Measurements from ENCODE around the gene FKBP5. TPM values are rescaled to one million over a fixed set of nuclear protein-coding genes. Genes with fewer than 3 reads are reported as not detected.

Gene FKBP5
- total RNA-seq, 1 donor from 2014 or later = 142 TPM

DNA sequence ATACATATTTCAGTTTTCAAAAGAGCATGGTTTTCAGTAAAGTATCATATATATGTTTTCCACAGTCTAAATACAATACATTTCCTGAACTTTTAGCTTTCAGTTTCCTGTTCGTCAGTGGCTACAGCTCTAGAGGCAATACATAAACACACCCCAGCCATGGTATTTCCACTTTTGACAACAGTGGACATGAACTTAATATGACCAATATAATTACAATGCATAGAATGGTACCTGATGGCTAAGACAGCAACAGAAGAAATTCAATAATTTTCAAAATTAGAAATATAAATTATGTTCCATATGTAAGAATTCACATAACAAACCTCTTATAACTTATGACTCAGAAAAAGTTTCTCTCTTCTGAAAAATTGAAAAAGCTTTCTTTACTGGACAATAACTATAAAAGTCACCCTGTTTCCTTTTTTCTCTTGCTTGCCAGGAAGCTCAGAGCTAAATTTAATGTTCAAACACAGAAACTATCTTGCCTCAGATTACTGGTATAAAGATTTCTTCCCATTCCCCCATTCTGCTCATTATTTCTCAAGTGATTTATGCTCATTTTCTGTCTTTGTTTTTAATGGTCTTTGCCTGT lies 19.2 kb downstream of the FKBP5 start:
- Histone ChIP-seq H3K4me1 (peaks cover 47% of the 10 kb centered on the region), H3K36me3 (peaks cover 38% of the 10 kb centered on the region), H3K9me3 (no peaks in the 10 kb centered on the region), H3K4me3 (no peak overlapping the region), H3K27ac (no peak overlapping the region), H3K27me3 (no peaks in the 10 kb centered on the region)
- TF ChIP-seq, protein P1, sequence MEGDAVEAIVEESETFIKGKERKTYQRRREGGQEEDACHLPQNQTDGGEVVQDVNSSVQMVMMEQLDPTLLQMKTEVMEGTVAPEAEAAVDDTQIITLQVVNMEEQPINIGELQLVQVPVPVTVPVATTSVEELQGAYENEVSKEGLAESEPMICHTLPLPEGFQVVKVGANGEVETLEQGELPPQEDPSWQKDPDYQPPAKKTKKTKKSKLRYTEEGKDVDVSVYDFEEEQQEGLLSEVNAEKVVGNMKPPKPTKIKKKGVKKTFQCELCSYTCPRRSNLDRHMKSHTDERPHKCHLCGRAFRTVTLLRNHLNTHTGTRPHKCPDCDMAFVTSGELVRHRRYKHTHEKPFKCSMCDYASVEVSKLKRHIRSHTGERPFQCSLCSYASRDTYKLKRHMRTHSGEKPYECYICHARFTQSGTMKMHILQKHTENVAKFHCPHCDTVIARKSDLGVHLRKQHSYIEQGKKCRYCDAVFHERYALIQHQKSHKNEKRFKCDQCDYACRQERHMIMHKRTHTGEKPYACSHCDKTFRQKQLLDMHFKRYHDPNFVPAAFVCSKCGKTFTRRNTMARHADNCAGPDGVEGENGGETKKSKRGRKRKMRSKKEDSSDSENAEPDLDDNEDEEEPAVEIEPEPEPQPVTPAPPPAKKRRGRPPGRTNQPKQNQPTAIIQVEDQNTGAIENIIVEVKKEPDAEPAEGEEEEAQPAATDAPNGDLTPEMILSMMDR (IDR thresholded peaks at IDR 0.05) = no peak
- no peak for ATAC-seq
- no peak for DNase-seq
- intact Hi-C loops (cut with DNase I) = loop anchor here (10.0 kb wide), 1 partner anchor 85 kb away; no protein-coding TSS in a partner anchor

DNA sequence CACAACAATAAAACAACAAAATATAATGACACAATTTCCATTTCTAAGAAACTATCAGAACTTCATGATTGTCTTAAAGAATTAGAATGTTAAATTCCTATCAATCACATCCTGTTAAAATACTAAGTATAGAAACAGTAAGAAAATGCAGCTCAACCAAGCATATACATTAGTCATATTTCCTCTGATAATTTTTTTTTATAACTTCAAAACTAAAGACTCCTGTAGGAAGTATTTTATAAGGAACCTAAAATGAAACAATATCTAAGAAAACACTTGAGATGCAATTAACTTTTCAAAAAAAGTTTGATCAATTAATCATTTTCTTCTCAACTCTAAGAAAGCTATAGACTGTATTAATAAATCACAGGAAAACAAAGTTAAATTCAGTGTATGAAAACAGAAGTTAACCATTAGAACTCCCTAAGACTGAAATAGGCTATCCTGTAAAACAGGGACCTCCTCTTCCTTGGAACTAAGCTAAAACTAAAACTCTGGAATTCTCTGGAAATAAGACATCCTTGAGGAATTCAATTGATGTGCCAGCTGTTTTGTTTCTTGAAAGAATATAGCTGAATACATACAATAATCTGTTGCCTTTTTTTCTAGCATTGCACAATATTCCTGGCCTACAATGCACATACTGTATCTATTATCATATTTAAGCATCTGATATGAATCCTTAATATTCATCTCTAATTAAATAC lies 19.8 kb downstream of the FKBP5 start:
- TF ChIP-seq, protein P1 (IDR thresholded peaks at IDR 0.05) = no peak
- H3K27me3 ChIP-seq = no peaks in the 10 kb centered on the region
- DNase-seq (no peak), ATAC-seq (no peak)
- H3K9me3 ChIP-seq = no peaks in the 10 kb centered on the region
- no peak overlapping the region for H3K27ac ChIP-seq
- intact Hi-C loops (cut with DNase I) = no loop called here
- H3K36me3 ChIP-seq = peaks cover 38% of the 10 kb centered on the region
- H3K4me3 ChIP-seq = no peak overlapping the region
- H3K4me1 ChIP-seq = peaks cover 45% of the 10 kb centered on the region

DNA sequence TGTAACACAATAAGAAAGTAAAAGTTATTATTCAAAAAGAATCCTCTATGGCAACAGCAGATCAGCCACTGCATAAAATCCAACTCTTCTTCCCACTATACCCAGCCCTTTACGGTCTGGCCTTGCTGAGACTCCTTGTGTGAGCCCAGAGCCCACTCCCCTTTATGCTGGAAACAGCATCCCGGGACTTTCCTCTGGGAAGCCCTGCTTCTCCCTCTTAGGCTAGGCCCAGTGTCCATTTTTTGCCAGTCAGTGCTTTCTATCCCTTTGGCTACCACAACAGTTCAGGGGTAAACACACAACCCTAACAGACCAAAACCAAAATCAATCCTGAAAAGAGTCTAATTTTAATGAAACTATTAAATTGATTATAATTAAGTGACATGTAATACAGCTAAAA lies 20.6 kb downstream of the FKBP5 start:
- Histone ChIP-seq H3K4me1 (peaks cover 51% of the 10 kb centered on the region), H3K9me3 (no peaks in the 10 kb centered on the region), H3K27ac (no peak overlapping the region), H3K36me3 (peaks cover 38% of the 10 kb centered on the region), H3K4me3 (no peak overlapping the region), H3K27me3 (no peaks in the 10 kb centered on the region)
- DNase-seq (no peak), ATAC-seq (no peak)
- TF ChIP-seq, protein P1 (IDR thresholded peaks at IDR 0.05) = no peak
- intact Hi-C loops (cut with DNase I) = no loop called here

DNA sequence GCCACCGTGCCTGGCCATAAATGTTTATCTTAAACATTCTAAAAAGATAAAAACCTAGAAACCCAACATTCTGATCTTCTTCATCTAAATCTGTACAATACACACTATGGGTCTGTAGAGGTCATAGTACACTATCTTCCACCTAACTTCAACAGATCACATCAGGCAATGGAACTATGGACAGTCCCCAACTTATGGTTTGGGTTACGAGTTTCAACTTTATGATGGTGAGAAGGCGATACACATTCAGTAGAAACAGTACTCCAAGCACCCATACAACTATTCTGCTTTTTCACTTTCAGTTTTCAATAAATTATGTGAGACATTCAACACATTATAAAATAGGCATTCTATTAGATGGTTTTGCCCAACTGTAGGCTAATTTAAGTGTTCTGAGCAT lies 23.1 kb downstream of the FKBP5 start:
- no peak overlapping the region for H3K4me3 ChIP-seq
- no peaks in the 10 kb centered on the region for H3K27me3 ChIP-seq
- no peak for ATAC-seq
- TF ChIP-seq, protein P1 (IDR thresholded peaks at IDR 0.05) = no peak
- H3K36me3 ChIP-seq = peaks cover 28% of the 10 kb centered on the region
- H3K4me1 ChIP-seq = peaks cover 55% of the 10 kb centered on the region
- H3K9me3 ChIP-seq = no peaks in the 10 kb centered on the region
- intact Hi-C loops (cut with DNase I) = no loop called here
- DNase-seq = no peak
- H3K27ac ChIP-seq = no peak overlapping the region

GRCh38 chr6:35664945-35665344 lies 23.8 kb downstream of the FKBP5 start:
- Histone ChIP-seq H3K36me3 (peaks cover 22% of the 10 kb centered on the region), H3K9me3 (no peaks in the 10 kb centered on the region), H3K27ac (no peak overlapping the region), H3K4me3 (no peak overlapping the region), H3K4me1 (peaks cover 50% of the 10 kb centered on the region), H3K27me3 (no peaks in the 10 kb centered on the region)
- intact Hi-C loops (cut with DNase I) = no loop called here
- TF ChIP-seq, protein P1 (IDR thresholded peaks at IDR 0.05) = no peak
- ATAC-seq = no peak
- no peak for DNase-seq

Data from upper lobe of right lung (tissue), 1 donor.